Measurements from ENCODE around the gene DPYSL4.
"Not testable (repeated sequence)": the region's sequence is repeated elsewhere in the genome, so short reads cannot be mapped to it uniquely, and the experiment has no call there.

Gene DPYSL4

GRCh38 chr10:132149917-132150316, 36.8 kb upstream of the DPYSL4 start:
- DNase-seq (ENCODE audit: low read depth): no peak

GRCh38 chr10:132150777-132151176, 36.0 kb upstream of the DPYSL4 start:
- DNase-seq (ENCODE audit: low read depth): no peak

GRCh38 chr10:132151286-132151950, 35.3 kb upstream of the DPYSL4 start:
- no peak for DNase-seq (ENCODE audit: low read depth)

GRCh38 chr10:132151951-132152505, 34.7 kb upstream of the DPYSL4 start:
- no peak for DNase-seq (ENCODE audit: low read depth)

- no peak for DNase-seq (ENCODE audit: low read depth)
Observed at GRCh38 chr10:132152896-132153580, 33.7 kb upstream of the DPYSL4 start.

- no peak for DNase-seq (ENCODE audit: low read depth)
Observed at GRCh38 chr10:132153616-132154217, 33.0 kb upstream of the DPYSL4 start.

- DNase-seq (ENCODE audit: low read depth): no peak
Observed at GRCh38 chr10:132154440-132154839, 32.3 kb upstream of the DPYSL4 start.

- no peak for DNase-seq (ENCODE audit: low read depth)
Observed at GRCh38 chr10:132154931-132155330, 31.8 kb upstream of the DPYSL4 start.

- DNase-seq (ENCODE audit: low read depth): no peak
Observed at GRCh38 chr10:132155723-132156381, 30.9 kb upstream of the DPYSL4 start.

GRCh38 chr10:132156382-132156781, 30.4 kb upstream of the DPYSL4 start:
- no peak for DNase-seq (ENCODE audit: low read depth)

- no peak for DNase-seq (ENCODE audit: low read depth)
Observed at GRCh38 chr10:132157101-132157500, 29.6 kb upstream of the DPYSL4 start.

- DNase-seq (ENCODE audit: low read depth): no peak
Observed at GRCh38 chr10:132158122-132158741, 28.5 kb upstream of the DPYSL4 start.

- no peak for DNase-seq (ENCODE audit: low read depth)
Observed at GRCh38 chr10:132158823-132159222, 27.9 kb upstream of the DPYSL4 start.

- not testable (repeated sequence) for DNase-seq (ENCODE audit: low read depth)
Observed at GRCh38 chr10:132159302-132160230, 27.2 kb upstream of the DPYSL4 start.

GRCh38 chr10:132160231-132160630, 26.5 kb upstream of the DPYSL4 start:
- not testable (repeated sequence) for DNase-seq (ENCODE audit: low read depth)

- not testable (repeated sequence) for DNase-seq (ENCODE audit: low read depth)
Observed at GRCh38 chr10:132160834-132161622, 25.7 kb upstream of the DPYSL4 start.

- no peak for DNase-seq (ENCODE audit: low read depth)
Observed at GRCh38 chr10:132162021-132162531, 24.7 kb upstream of the DPYSL4 start.

GRCh38 chr10:132162590-132163277, 24.0 kb upstream of the DPYSL4 start:
- no peak for DNase-seq (ENCODE audit: low read depth)

GRCh38 chr10:132163278-132163765, 23.4 kb upstream of the DPYSL4 start:
- DNase-seq (ENCODE audit: low read depth): no peak

Measured in iris pigment epithelial cell (primary cell).